Activated naive CD8-positive, alpha-beta T cell treated with anti-CD3 and anti-CD28 coated beads, Interleukin-2, amount 10 ng/mL, durations not matched to agents 7 days and 5 days (primary cell): ENCODE results near the gene CHDH. TPM values are rescaled to one million over a fixed set of nuclear protein-coding genes. Genes with fewer than 3 reads are reported as not detected.
A peak's percentile ranks its signal among the peaks of the same experiment; 100 is the strongest.

ENCODE experiments used
- ATAC-seq: fragments of 150-1000 bp; cut with Tn5 transposase; one replicate; pipeline ENCODE4 v1.10.0; 2021; ENCODE audit warnings: low read depth, moderate library complexity
- POLR2A ChIA-PET: fragments of 350-600 bp; sonication (Branson Sonifier 250); formaldehyde crosslinking; loops from one replicate; lab custom pipeline; 2021; ENCODE audit warnings: antibody characterized with exemption; lab: Charles Lee
- DNase-seq: peaks from one replicate; pipeline ENCODE4 v3.0.0; 2021
- H3K27ac Mint-ChIP-seq: one replicate; pipeline ENCODE4 v1.8.0; 2022; ENCODE audit warnings: mild to moderate bottlenecking, mixed read lengths
- H3K27me3 Mint-ChIP-seq: one replicate; pipeline ENCODE4 v1.8.0; 2022; ENCODE audit warnings: mild to moderate bottlenecking, moderate library complexity, mixed read lengths
- H3K36me3 Mint-ChIP-seq: one replicate; pipeline ENCODE4 v1.8.0; 2021; ENCODE audit warnings: mild to moderate bottlenecking, mixed read lengths
- H3K4me1 Mint-ChIP-seq: one replicate; pipeline ENCODE4 v1.8.0; 2021; ENCODE audit warnings: mixed read lengths
- H3K4me3 Mint-ChIP-seq: one replicate; pipeline ENCODE4 v1.8.0; 2022; ENCODE audit warnings: mild to moderate bottlenecking, moderate library complexity, mixed read lengths
- H3K9me3 Mint-ChIP-seq: one replicate; pipeline ENCODE4 v1.8.0; 2021; ENCODE audit warnings: mixed read lengths
- total RNA-seq, 2 experiments: library from RNA; stranded (reverse); gene quantifications; one replicate each; pipeline ENCODE4 v1.2.3, GENCODE V29; 2021

The CHDH gene
- total RNA-seq, 2 experiments from 2014 or later: 0.11 to 0.17 TPM

- Mint-ChIP-seq H3K4me1 (peaks cover 3% of the 10 kb centered on the region), H3K27ac (no peak overlapping the region), H3K27me3 (no peaks in the 10 kb centered on the region), H3K9me3 (no peaks in the 10 kb centered on the region), H3K4me3 (no peak overlapping the region), H3K36me3 (peaks cover 20% of the 10 kb centered on the region)
- no peak for ATAC-seq
- no peak for DNase-seq
- POLR2A ChIA-PET: no interaction called here
Measured at GRCh38 chr3:53865732-53866499, 19.7 kb upstream of the CHDH start.

DNA sequence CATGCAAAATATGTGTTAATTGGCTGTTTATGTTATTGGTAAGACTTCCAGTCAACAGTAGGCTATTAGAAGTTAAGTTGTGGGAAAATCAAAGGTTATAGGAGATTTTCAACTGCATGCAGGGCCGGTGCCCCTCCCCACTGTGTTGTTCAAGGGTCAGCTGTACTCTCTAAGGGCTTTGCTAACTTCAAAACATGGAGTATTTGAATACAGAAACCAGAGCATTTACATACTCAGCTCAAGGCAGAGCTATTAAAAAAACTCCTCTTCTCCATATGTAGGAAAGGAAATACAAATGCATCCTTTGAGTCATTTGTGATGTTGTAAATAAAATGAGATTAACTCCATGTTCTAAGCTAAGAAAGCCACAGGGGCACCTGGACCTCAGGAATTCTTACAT is 16.9 kb upstream of the CHDH start:
- POLR2A ChIA-PET: no interaction called here
- Mint-ChIP-seq H3K27me3 (no peaks in the 10 kb centered on the region), H3K4me1 (peaks cover 3% of the 10 kb centered on the region), H3K27ac (no peak overlapping the region), H3K9me3 (no peaks in the 10 kb centered on the region), H3K36me3 (peaks cover 15% of the 10 kb centered on the region), H3K4me3 (no peak overlapping the region)
- ATAC-seq (no peak), DNase-seq (no peak)

DNA sequence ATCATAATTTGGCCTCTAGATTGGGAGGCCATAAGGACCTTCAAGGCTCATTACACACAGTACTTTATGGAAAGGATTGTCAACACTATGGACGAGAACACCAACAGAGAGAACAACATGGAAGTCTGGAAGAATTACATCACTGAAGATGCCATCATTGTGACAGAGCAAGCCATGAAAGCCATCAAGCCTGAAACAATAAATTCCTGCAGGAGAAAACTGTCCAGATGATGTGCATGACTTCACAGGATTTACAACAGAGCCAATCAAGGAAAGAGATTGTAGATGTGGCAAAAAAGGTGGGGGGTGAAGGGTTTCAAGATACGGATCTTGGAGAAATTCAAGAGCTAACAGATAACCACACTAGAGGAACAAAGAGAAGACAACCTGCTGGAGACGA is 16.0 kb upstream of the CHDH start:
- Mint-ChIP-seq H3K9me3 (no peaks in the 10 kb centered on the region), H3K27me3 (no peaks in the 10 kb centered on the region), H3K4me1 (peaks cover 4% of the 10 kb centered on the region), H3K36me3 (peaks cover 14% of the 10 kb centered on the region), H3K4me3 (no peak overlapping the region), H3K27ac (no peak overlapping the region)
- DNase-seq: no peak
- POLR2A ChIA-PET: no interaction called here
- ATAC-seq: no peak

DNA sequence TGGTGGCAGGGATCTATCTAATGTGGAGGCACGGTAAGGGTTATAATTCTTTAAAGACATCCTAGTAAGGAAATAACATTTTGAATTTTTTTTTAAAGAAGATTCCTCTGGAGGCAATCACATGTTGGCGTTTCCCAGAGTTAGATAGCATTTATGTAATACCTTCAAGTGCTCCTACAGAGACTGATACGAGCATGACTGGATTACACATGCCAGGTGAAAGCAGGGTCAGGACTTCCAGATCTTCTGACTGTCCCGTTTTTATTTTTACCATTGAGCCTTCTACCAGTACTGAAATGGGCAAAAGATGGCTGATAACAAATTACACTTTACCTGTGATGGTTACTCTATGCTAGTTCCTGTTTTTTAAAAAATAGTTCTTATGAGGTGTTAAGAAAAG is 14.0 kb upstream of the CHDH start:
- ATAC-seq: no peak
- Mint-ChIP-seq H3K4me1 (peaks cover 4% of the 10 kb centered on the region), H3K36me3 (peaks cover 14% of the 10 kb centered on the region), H3K27ac (no peak overlapping the region), H3K9me3 (no peaks in the 10 kb centered on the region), H3K27me3 (no peaks in the 10 kb centered on the region), H3K4me3 (no peak overlapping the region)
- POLR2A ChIA-PET: no interaction called here
- DNase-seq: no peak

- peaks cover 12% of the 10 kb centered on the region for H3K36me3 Mint-ChIP-seq
- ATAC-seq (no peak), DNase-seq (no peak)
- POLR2A ChIA-PET: no interaction called here
- H3K9me3 Mint-ChIP-seq: no peaks in the 10 kb centered on the region
- H3K27me3 Mint-ChIP-seq: no peaks in the 10 kb centered on the region
- H3K27ac Mint-ChIP-seq: no peak overlapping the region
- peaks cover 1% of the 10 kb centered on the region for H3K4me1 Mint-ChIP-seq
- H3K4me3 Mint-ChIP-seq: no peak overlapping the region
Measured at GRCh38 chr3:53859178-53859577, 13.0 kb upstream of the CHDH start.

DNA sequence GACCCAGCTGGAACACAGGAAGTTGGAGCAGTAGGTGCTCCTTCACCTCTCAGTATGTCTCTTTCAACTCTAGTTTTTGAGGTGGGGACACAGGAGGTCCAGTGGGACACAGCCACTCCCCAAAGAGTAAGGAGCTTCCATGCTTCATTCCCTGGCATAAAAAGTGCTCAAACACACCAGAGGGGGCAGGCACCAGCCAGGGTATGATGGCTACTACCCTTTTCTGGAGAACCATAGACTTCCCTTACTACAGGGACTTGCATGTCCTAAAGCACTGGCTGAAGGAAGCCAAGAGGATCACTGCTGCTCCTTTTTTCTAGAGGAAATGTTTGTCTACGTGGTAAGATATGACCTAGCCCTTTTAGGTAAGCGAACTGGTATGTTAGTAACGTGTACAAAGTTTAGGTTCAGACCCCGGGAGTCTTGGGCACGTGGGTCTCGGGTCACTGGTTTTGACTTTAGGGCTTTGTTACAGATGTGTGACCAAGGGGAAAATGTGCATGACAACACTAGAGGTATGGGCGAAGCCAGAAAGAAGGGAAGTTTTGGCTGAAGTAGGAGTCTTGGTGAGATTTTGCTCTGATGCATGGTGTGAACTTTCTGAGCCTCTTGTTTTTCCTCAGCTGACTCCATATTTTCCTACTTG is 12.0 kb upstream of the CHDH start:
- no peaks in the 10 kb centered on the region for H3K9me3 Mint-ChIP-seq
- ATAC-seq (no peak), DNase-seq (no peak)
- H3K4me1 Mint-ChIP-seq: peaks cover 1% of the 10 kb centered on the region
- POLR2A ChIA-PET: no interaction called here
- H3K4me3 Mint-ChIP-seq: no peak overlapping the region
- H3K27me3 Mint-ChIP-seq: no peaks in the 10 kb centered on the region
- H3K36me3 Mint-ChIP-seq: peaks cover 12% of the 10 kb centered on the region
- no peak overlapping the region for H3K27ac Mint-ChIP-seq

GRCh38 chr3:53856964-53857363 is 10.7 kb upstream of the CHDH start:
- peaks cover 1% of the 10 kb centered on the region for H3K4me1 Mint-ChIP-seq
- no peaks in the 10 kb centered on the region for H3K27me3 Mint-ChIP-seq
- POLR2A ChIA-PET: no interaction called here
- no peak overlapping the region for H3K4me3 Mint-ChIP-seq
- H3K9me3 Mint-ChIP-seq: no peaks in the 10 kb centered on the region
- DNase-seq (no peak), ATAC-seq (no peak)
- H3K27ac Mint-ChIP-seq: no peak overlapping the region
- H3K36me3 Mint-ChIP-seq: peaks cover 4% of the 10 kb centered on the region

GRCh38 chr3:53850895-53851294 is 4.7 kb upstream of the CHDH start:
- no peaks in the 10 kb centered on the region for H3K4me1 Mint-ChIP-seq
- H3K4me3 Mint-ChIP-seq: no peak overlapping the region
- no peak overlapping the region for H3K27ac Mint-ChIP-seq
- no peaks in the 10 kb centered on the region for H3K36me3 Mint-ChIP-seq
- no peak for DNase-seq
- no peak for ATAC-seq
- H3K27me3 Mint-ChIP-seq: peaks cover 30% of the 10 kb centered on the region
- no peaks in the 10 kb centered on the region for H3K9me3 Mint-ChIP-seq
- POLR2A ChIA-PET: no interaction called here

GRCh38 chr3:53849916-53850315 is 3.7 kb upstream of the CHDH start:
- Mint-ChIP-seq H3K4me3 (no peak overlapping the region), H3K4me1 (no peaks in the 10 kb centered on the region), H3K36me3 (no peaks in the 10 kb centered on the region), H3K27me3 (peaks cover 37% of the 10 kb centered on the region), H3K9me3 (no peaks in the 10 kb centered on the region), H3K27ac (no peak overlapping the region)
- POLR2A ChIA-PET: no interaction called here
- no peak for ATAC-seq
- DNase-seq: no peak

DNA sequence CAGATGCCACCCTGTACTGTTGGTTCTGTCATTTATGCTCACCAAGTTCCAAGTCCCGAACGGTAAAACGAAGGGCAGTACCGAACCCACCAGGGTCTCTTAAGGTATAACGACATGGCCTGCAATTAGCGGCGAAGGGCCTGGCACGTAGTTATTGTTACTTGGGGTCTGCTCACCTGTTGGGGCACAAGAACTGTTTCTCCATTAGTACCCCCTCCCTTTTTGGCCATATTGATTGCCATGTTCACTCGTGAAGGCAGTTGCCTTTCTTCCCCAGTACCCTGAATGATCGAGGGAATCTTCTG is 584 bp upstream of the CHDH start:
- H3K36me3 Mint-ChIP-seq: no peaks in the 10 kb centered on the region
- POLR2A ChIA-PET: no interaction called here
- H3K27me3 Mint-ChIP-seq: peaks cover 52% of the 10 kb centered on the region
- H3K9me3 Mint-ChIP-seq: no peaks in the 10 kb centered on the region
- H3K4me1 Mint-ChIP-seq: no peaks in the 10 kb centered on the region
- DNase-seq (no peak), ATAC-seq (no peak)
- peak overlapping the region; percentile 50 for H3K4me3 Mint-ChIP-seq
- H3K27ac Mint-ChIP-seq: no peak overlapping the region

GRCh38 chr3:53845881-53846133 is 412 bp downstream of the CHDH start:
- ATAC-seq: peak; percentile 15
- H3K27me3 Mint-ChIP-seq: peaks cover 54% of the 10 kb centered on the region
- H3K4me1 Mint-ChIP-seq: no peaks in the 10 kb centered on the region
- H3K4me3 Mint-ChIP-seq: peak overlapping the region; percentile 35
- H3K27ac Mint-ChIP-seq: no peak overlapping the region
- DNase-seq: peak; percentile 41
- H3K9me3 Mint-ChIP-seq: no peaks in the 10 kb centered on the region
- POLR2A ChIA-PET: no interaction called here
- no peaks in the 10 kb centered on the region for H3K36me3 Mint-ChIP-seq

- POLR2A ChIA-PET: no interaction called here
- no peak for DNase-seq
- Mint-ChIP-seq H3K4me3 (peak overlapping the region; percentile 39), H3K36me3 (no peaks in the 10 kb centered on the region), H3K27ac (no peak overlapping the region), H3K27me3 (peaks cover 54% of the 10 kb centered on the region), H3K4me1 (no peaks in the 10 kb centered on the region), H3K9me3 (no peaks in the 10 kb centered on the region)
- no peak for ATAC-seq
Measured at GRCh38 chr3:53845103-53845880, 927 bp downstream of the CHDH start.

DNA sequence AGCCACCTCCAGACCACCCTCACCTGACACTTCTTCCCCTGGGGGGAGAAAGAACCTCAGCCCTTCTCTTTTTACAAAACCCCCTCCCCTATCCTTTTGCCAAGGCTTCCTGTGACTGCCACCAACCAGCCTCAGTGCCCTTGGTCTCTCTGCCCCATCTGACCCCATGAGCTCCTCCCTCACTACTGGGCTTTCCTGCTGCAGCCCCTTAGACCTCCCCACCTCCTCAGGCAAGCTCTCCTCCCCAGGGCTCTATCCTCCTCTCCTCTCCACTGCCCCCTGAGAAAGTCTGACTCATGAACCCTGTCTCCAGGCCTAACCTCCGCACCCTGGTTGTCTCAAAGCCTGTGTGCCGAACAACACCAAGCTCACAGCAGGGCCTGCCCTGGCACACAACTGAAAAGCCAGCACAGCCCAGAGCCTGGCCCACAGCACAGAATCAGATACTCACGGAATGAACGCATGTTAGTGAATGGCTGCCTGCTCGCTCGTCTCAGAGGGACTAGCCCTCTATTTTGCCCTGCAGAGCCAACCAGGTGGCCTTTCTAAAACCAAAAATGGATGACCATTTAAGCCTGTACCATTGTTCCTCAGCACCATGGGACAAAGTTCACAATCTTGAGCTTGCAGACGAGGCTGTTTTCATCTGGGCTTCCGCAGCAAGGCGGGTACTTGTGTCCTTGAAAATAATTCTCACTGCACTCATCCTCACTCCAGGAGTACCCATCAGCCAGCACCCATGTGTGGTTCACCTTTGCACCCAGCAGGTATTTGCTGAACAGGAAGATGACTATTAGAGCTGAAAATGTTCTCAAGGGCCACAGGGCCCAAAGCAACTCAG is 1.7 kb downstream of the CHDH start:
- no peaks in the 10 kb centered on the region for H3K36me3 Mint-ChIP-seq
- no peak overlapping the region for H3K27ac Mint-ChIP-seq
- no peaks in the 10 kb centered on the region for H3K9me3 Mint-ChIP-seq
- no peak overlapping the region for H3K4me3 Mint-ChIP-seq
- POLR2A ChIA-PET: no interaction called here
- peaks cover 54% of the 10 kb centered on the region for H3K27me3 Mint-ChIP-seq
- DNase-seq: no peak
- no peaks in the 10 kb centered on the region for H3K4me1 Mint-ChIP-seq
- ATAC-seq: no peak
